ENCODE measurements around the gene NFAT5.

Gene NFAT5

GRCh38 chr16:69566240-69566980 lies 644 bp downstream of the NFAT5 start:
- TF ChIP-seq FOXM1 (IDR thresholded peaks at IDR 0.05; ENCODE audit: borderline replicate concordance, low read depth) (no peak), ZBTB7A (IDR thresholded peaks at IDR 0.05; ENCODE audit: low read depth) (no peak), YY1 (IDR thresholded peaks at IDR 0.05; ENCODE audit: low read depth) (peak; percentile 41; the same call in 1 of the 2 replicates), MAX (IDR thresholded peaks at IDR 0.05) (no peak), TCF12 (IDR thresholded peaks at IDR 0.05; ENCODE audit: low read depth) (no peak), EP300 (IDR thresholded peaks at IDR 0.05; ENCODE audit: borderline replicate concordance) (no peak), RAD21 (IDR thresholded peaks at IDR 0.05; ENCODE audit: low read depth) (no peak), USF1 (IDR thresholded peaks at IDR 0.05) (no peak)

GRCh38 chr16:69566981-69567680 lies 1.4 kb downstream of the NFAT5 start:
- TF ChIP-seq EP300 (IDR thresholded peaks at IDR 0.05; ENCODE audit: borderline replicate concordance) (no peak), TEAD4 (IDR thresholded peaks at IDR 0.05) (peak; percentile 30; the same call in 1 of the 2 replicates), USF1 (IDR thresholded peaks at IDR 0.05) (no peak)

- TF ChIP-seq CEBPB (IDR thresholded peaks at IDR 0.05) (no peak), REST (IDR thresholded peaks at IDR 0.05; ENCODE audit: low read depth) (no peak)
Measured at GRCh38 chr16:69568676-69569075, 2.9 kb downstream of the NFAT5 start.

GRCh38 chr16:69579783-69580481 lies 14.2 kb downstream of the NFAT5 start:
- no peak for TF ChIP-seq REST (IDR thresholded peaks at IDR 0.05; ENCODE audit: low read depth)
- TF ChIP-seq MAX (IDR thresholded peaks at IDR 0.05), result no peak
- no peak for TF ChIP-seq RAD21 (IDR thresholded peaks at IDR 0.05; ENCODE audit: low read depth)
- TF ChIP-seq ZBTB7A (IDR thresholded peaks at IDR 0.05; ENCODE audit: low read depth), result no peak
- no peak for TF ChIP-seq USF1 (IDR thresholded peaks at IDR 0.05)
- TF ChIP-seq YY1 (IDR thresholded peaks at IDR 0.05; ENCODE audit: low read depth), result no peak
- no peak for TF ChIP-seq CREB1 (IDR thresholded peaks at IDR 0.05; ENCODE audit: low read depth)
- no peak for TF ChIP-seq TCF12 (IDR thresholded peaks at IDR 0.05; ENCODE audit: low read depth)

- TF ChIP-seq USF1 (IDR thresholded peaks at IDR 0.05) (no peak), CEBPB (IDR thresholded peaks at IDR 0.05) (no peak)
Measured at GRCh38 chr16:69581297-69581696, 15.5 kb downstream of the NFAT5 start.

All from Ishikawa (cell line).